GM18517 (cell line): ENCODE results near the gene YBX2.

Experiments used
- ATAC-seq: cut with Tn5 transposase; IDR thresholded peaks from one replicate; pipeline ENCODE4 v1.9.1; 2021; ENCODE audit warnings: mild to moderate bottlenecking, moderate library complexity; ENCODE audit not compliant: unreplicated experiment

The YBX2 gene

DNA sequence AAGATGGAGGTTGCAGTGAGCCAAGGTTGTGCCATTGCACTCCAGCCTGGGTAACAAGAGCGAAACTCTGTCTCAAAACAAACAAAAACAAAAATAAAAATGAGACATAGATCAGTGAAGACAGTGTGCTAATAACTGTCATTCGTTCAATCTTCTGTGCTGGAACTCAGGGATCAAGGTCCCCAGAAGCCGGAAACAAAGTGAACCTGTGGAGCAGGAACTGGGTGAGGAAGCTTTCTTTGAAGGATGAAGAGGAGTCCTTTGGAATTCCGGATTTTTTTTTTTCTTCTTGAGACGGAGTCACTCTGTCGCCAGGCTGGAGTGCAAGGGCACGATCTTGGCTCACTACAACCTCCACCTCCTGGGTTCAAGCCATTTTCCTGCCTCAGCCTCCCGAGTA is 15.0 kb downstream of the YBX2 start:
- ATAC-seq, result no peak

GRCh38 chr17:7266784-7267183 is 27.7 kb downstream of the YBX2 start:
- ATAC-seq, result no peak

DNA sequence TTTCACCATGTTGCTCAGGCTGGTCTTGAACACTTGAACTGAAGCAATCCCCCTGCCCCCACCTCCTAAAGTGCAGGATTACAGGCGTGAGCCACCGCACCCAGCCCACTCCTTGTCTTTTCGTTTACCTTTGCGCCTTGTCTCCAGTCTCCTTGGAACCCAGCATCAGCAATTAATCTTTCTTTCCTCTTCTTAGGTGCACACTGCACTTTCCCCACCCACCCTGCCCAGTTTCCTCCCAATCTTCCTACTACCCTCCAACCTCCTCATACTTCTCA is 30.7 kb downstream of the YBX2 start:
- no peak for ATAC-seq

GRCh38 chr17:7262935-7263800 is 31.3 kb downstream of the YBX2 start:
- no peak for ATAC-seq

DNA sequence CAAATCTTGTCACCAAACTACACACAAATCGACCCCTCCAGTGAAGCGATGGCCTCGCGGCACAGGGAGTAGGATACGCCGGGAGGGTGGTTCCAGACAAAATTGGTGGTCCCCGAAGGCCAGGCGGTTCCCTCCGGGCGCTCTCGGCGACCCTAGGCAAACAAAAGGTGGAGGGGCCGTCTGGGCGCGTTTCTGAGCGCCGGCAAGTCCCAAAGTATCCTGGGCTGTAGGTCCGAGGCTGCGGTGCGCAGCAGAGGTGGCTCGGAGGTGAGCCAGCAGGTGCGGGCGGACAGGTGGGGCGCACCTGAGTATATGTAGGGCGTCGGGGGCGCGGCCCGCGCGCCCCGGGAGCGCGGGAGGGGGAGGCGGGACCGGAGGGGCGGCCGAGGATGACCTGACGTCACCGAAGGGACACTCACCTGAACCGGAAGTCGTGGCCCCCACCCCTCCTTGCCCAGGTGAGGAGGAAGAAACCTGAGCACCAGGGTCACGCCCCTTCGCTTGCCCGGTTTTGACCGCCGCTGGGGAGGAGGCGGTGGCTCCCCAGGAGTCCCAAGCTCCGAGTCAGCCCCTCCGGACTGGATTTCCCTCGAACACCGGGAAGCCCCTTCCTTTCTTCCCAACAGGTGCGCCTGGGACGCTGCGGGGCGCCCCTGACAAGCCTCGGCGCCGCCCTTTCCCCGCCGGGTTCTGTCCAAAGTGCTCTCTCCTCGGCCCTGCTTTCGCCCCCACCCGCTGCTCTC is 32.1 kb downstream of the YBX2 start, which contains the start of gene CLDN7:
Gene CLDN7 (minus strand): TSS at position 287 of the 743 bp plus-strand sequence. CDS start 435 bp downstream, outside the sequence.
- ATAC-seq, result no peak

DNA sequence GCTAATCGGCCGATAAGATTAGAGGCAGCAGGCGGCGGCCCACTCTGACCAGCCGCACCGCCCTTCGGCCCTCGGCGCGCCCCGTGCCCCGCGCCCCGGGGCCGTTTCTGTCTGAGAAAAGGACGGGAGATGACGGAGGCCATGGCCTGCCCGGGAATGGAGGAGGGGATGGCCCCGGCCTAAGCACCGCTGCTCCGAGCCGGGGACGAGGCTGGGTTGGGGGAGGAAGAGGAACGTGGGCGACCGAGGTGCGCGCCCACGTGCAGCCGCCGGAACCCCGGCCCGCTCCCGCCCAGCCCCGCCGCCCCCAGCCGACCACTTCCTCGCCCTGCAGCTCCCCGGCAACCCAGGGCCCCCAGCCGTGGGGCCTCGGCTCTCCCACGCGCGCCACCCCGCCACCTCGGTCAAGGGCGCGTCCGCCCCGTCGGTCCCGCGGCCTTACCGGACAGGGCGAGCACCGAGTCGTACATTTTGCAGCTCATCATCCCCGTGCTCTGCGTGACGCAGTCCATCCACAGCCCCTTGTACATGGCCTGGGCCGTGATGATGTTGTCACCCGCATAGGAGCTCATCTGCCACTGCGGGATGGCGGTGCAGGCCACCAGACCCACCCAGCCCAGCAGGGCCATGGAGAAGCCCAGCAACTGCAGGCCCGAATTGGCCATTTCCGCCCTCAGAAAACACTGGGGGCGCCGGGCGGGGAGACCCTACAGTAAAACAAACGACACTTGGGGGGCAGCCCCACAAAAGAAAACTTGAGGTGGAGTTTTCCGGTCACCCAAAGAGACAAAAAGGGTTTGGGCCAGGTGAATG is 32.9 kb downstream of the YBX2 start:
- no peak for ATAC-seq

GRCh38 chr17:7260651-7261378 is 33.6 kb downstream of the YBX2 start:
- ATAC-seq, result no peak

DNA sequence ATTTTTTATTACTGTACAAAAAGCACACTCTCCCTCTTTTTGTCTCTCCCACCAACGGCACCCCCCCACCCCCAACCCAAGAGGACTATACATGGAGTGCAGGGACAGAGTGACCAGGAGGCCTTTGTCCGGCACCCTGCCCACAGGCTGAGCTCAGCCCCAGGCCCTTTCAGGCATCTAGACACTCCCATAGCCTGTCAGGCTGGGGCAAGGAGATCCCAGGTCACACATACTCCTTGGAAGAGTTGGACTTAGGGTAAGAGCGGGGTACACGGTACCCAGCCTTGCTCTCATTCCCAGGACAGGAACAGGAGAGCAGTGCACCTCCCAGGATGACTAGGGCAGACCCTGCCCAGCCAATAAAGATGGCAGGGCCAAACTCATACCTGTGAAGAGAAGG is 34.3 kb downstream of the YBX2 start:
- no peak for ATAC-seq

GRCh38 chr17:7259555-7259889 is 34.9 kb downstream of the YBX2 start:
- ATAC-seq, result no peak

DNA sequence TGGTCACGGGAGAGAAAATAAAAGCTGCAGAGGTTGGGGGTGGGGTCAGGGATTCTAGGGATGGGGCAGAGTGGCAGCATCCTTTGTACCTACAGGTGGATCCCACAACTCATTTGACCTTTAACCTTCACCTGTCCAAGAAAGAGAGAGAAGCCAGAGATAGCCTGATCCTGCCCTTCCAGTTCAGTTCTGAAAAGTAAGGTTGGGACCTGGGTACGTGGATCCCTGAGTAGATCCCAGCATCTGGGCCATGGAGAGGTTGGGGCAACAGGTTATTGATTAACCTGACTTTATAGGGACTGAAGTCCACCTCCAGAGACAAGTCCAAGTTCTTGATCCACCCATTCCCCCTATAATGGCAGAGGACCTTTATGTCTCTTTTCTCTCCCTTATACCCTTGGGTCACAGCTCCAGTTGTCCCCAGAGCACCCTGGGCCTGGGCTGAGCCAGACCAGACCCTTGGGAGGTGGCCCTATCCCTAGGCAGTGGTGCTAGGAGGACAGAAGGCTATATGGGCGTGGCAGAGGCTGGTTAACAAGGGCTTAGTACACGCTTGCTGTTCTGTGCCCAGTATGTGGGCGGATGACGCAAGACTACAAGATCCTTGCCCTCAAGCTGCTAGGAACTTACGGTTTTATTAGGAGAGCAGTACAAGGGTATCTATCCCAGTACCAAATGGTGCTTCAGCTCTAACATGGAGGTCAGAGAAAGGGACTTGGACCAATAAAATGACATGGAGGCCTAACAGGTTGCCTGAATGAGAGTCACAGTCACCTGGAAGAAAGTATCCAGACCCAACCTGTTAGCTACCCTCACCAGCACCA is 35.5 kb downstream of the YBX2 start:
- no peak for ATAC-seq

DNA sequence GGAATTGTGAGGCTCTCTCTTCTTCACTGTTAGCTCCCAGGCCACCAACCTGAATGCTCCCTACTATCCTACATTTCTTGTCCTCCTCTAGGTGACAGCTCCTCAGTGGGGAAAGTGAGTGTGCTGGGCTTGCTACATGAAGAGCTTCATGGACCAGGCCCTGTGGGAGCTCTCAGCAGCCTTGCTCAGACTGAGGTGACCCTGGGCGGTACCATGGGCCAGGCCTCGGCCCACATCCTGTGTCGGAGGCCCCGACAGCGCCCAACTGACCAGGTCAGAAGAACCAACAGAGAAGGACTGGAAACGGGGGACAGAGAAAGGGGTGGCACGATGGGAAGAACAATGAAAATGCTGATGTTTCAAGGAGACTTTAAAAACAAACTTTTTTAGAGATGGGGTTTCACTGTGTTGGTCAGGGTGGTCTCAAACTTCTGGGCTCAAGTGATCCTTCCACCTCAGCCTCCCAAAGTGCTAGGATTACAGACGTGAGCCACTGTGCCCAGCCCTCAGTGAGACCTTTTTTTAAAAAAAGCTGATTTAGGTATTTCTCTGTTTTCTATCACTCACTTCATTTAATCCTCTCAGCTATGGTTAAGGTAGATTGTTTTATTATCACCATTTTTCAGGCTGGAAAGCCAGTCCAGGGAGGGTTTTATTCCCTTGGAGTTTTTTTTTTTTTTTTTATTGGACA is 37.5 kb downstream of the YBX2 start:
- no peak for ATAC-seq

DNA sequence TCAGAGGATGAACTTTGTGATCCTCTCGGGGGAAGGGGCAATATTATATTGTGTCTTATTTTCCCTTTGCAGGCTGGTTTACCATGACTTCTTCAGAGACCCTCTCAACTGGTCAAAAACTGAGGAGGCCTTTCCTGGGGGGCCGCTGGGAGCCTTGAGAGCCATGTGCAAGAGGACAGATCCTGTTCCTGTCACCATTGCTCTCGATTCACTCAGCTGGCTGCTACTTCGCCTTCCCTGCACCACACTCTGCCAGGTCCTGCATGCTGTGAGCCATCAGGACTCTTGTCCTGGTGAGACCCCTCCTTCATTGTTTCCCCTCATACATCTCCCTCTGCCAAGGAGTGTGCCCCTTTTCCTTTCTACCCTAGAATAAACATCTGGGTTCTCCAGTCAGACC is 39.9 kb downstream of the YBX2 start:
- no peak for ATAC-seq

GRCh38 chr17:7253082-7253481 is 41.4 kb downstream of the YBX2 start:
- ATAC-seq, result no peak

DNA sequence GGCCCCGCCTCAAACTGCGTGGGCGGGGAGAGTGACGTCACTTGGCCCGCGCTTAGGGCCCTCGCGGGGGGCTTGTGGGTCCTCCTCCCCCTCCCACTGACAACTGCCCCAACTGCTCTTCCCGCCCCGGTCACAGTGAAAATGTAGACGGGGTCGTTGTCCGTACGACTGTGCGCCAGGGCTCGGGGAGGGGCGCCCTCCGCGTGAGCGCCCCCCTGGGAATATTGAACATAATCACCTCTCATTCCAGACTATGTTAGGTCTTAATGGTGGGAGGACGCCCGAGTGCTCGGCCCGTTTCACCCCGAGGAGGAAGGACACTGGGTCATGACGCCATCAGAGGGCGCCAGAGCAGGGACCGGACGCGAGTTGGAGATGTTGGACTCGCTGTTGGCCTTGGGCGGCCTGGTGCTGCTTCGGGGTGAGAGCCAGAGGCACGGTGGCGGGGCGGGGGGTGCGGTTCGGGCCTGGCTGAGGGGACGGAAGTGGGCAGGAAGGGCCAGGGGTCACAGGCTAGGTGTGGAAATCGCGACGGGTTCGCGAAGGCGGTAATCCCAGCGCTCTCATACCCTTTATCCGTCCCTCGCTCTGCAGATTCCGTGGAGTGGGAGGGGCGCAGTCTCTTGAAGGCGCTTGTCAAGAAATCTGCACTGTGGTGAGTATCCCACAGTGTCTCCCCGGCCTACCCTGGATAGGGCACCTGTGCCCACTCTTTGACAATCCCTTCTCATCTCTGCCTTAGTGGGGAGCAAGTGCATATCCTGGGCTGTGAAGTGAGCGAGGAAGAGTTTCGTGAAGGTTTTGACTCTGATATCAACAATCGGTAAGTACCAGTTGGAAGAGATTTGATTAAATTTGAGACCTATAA is 42.0 kb downstream of the YBX2 start, which contains the start of gene ELP5:
Gene ELP5 (plus strand): TSS at position 40 of the 868 bp plus-strand sequence. CDS start 336 bp downstream, at position 376.
- ATAC-seq, result peak; percentile 48

DNA sequence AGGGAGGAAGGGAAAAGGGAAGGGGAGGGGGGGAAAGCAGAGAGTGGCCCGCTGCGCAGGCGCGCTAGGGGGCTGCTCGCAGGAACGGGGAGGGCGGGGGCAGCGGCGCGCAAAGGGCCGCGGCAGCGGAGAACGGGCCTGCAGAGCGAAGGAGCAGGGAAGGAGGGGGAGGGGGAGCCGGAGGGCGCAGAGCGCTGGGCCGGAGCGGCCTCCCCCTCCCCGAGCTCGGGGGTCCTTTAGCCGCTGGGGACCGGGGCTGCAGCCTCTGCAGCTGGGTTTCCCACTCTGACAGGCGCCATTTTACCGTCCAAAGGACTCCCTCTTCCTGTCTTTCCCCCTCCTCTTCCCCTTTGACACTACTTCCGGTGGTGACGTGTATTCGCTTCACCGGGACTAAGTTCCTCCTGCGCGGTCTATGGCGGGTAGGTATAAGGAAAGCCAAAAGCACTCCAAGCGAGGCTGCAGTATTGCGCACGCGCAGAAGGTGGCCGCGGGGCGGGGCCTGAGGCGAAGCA is 42.7 kb downstream of the YBX2 start, which contains the start of gene CTDNEP1:
Gene CTDNEP1 (minus strand): TSS at position 74 of the 515 bp plus-strand sequence. CDS start 438 bp downstream, outside the sequence.
- ATAC-seq, result peak; percentile 89

GRCh38 chr17:7250695-7251627 is 43.5 kb downstream of the YBX2 start:
- ATAC-seq, result no peak

DNA sequence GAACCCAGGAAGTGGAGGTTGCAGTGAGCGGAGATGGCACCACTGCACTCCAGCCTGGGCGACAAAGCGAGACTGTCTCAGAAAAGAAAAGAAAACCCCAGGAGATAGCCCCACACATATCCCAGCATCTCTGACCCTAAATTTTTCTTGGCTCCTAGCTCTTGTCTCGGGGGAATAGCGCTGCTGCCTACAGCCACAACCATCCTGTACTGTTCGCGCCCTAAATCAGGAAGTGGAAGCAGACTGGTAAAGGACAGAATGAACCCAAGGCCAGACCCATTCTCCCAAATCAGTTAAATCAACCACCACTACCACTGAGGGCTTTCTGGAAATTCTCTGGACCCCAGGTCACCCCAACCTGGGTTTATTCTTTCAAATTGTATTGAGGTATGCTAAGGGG is 44.6 kb downstream of the YBX2 start:
- no peak for ATAC-seq
